SU-DHL-6 (cell line): ENCODE measurements around the gene SDCCAG8.

Experiments
- H2AFZ ChIP-seq: fragments of 200-600 bp; sonication (generic); 2 replicates; pipeline ENCODE4 v1.6.1; 2014; ENCODE audit warnings: low read depth, mild to moderate bottlenecking, moderate library complexity, mixed read lengths, antibody characterized with exemption, low read length; ENCODE audit not compliant: severe bottlenecking
- H3F3A ChIP-seq: fragments of 200-600 bp; shearing (Covaris generic); 2 replicates; pipeline ENCODE4 v1.6.0; 2016; ENCODE audit warnings: antibody characterized with exemption, mild to moderate bottlenecking; ENCODE audit not compliant: insufficient read depth
- H3K27ac ChIP-seq: fragments of 200-600 bp; sonication (generic); 2 replicates; pipeline ENCODE4 v1.5.1; 2016; ENCODE audit warnings: low read depth, mild to moderate bottlenecking, low read length, moderate library complexity, mixed read lengths
- H3K27me3 ChIP-seq: fragments of 200-600 bp; sonication (generic), shearing (Covaris generic); 2 replicates; pipeline ENCODE4 v1.6.0; 2014; ENCODE audit warnings: mild to moderate bottlenecking, low read length
- H3K36me3 ChIP-seq: fragments of 200-600 bp; sonication (generic); 2 replicates; pipeline ENCODE4 v1.6.1; 2014; ENCODE audit warnings: mild to moderate bottlenecking, low read length, mixed read lengths
- H3K4me2 ChIP-seq: fragments of 300-600, 200-600 bp; shearing (Covaris generic), sonication (generic); 2 replicates; pipeline ENCODE4 v1.6.0; 2014; ENCODE audit warnings: low read length, low read depth, mild to moderate bottlenecking; ENCODE audit not compliant: poor library complexity, severe bottlenecking
- H3K4me3 ChIP-seq: fragments of 200-600 bp; sonication (generic); 2 replicates; pipeline ENCODE4 v1.5.1; 2014; ENCODE audit warnings: antibody characterized with exemption, low read length, mild to moderate bottlenecking, mixed read lengths; ENCODE audit not compliant: insufficient read depth, poor library complexity, severe bottlenecking
- H3K79me2 ChIP-seq: fragments of 200-600 bp; sonication (generic); 2 replicates; pipeline ENCODE4 v1.6.1; 2014; ENCODE audit warnings: mild to moderate bottlenecking, low read length, moderate library complexity; ENCODE audit not compliant: insufficient read depth
- H3K9ac ChIP-seq: fragments of 200-600 bp; sonication (generic); 2 replicates; pipeline ENCODE4 v1.7.0; 2014; ENCODE audit warnings: mild to moderate bottlenecking, low read length
- H3K9me2 ChIP-seq: fragments of 200-600 bp; sonication (generic); replicated peaks from 2 replicates; pipeline ENCODE4 v1.6.1; 2014; ENCODE audit warnings: low read length; ENCODE audit not compliant: insufficient read depth
- H3K9me3 ChIP-seq: fragments of 200-600 bp; sonication (generic); 2 replicates; pipeline ENCODE4 v1.6.1; 2014; ENCODE audit warnings: low read length, mixed read lengths; ENCODE audit not compliant: insufficient read depth
- H4K20me1 ChIP-seq: fragments of 200-600 bp; sonication (generic); 2 replicates; pipeline ENCODE4 v1.6.1; 2014; ENCODE audit warnings: low read depth, mild to moderate bottlenecking, antibody characterized with exemption, low read length, moderate library complexity, mixed read lengths
- CTCF ChIP-seq: fragments of 200-600 bp; sonication (generic); IDR thresholded peaks from one replicate; pipeline ENCODE4 v1.5.1; 2017; ENCODE audit warnings: antibody characterized with exemption, mild to moderate bottlenecking, low read length, moderate library complexity; ENCODE audit not compliant: insufficient read depth, poor library complexity, severe bottlenecking
- EZH2phosphoT487 ChIP-seq: fragments of 200-600 bp; sonication (generic), shearing (Covaris generic); conservative IDR thresholded peaks from 2 replicates; pipeline ENCODE4 v1.6.1; 2018; ENCODE audit warnings: mild to moderate bottlenecking, antibody characterized with exemption, low read length, moderate library complexity, mixed read lengths

The SDCCAG8 gene

DNA sequence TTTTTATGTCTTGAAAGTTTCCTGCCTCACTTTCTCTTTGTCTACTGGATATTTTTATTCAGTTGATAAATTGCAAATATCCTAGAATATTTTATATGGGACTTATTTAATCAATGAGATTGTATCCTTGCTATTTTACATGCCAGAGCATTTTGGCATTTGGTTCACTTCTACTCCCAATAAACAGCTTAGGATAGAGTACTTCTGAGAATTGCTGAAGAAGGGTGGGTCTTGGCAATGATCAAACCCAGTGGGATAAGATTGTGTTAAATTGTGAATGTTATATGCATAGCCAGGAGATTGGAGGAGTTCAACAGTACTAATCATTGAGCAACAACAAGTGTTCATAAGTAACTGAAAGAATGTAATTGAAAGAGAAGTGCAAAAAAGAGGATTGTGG, 60.1 kb downstream of the SDCCAG8 start:
- no peaks in the 10 kb centered on the region for H3K9me3 ChIP-seq
- H3K4me2 ChIP-seq: no peak overlapping the region
- H3K9me2 ChIP-seq: no peaks in the 10 kb centered on the region
- no peak overlapping the region for H3K4me3 ChIP-seq
- H3K36me3 ChIP-seq: no peaks in the 10 kb centered on the region
- H4K20me1 ChIP-seq: no peaks in the 10 kb centered on the region
- TF ChIP-seq CTCF: no peak
- no peak for TF ChIP-seq EZH2phosphoT487
- no peaks in the 10 kb centered on the region for H3K79me2 ChIP-seq
- no peak overlapping the region for H2AFZ ChIP-seq
- H3K9ac ChIP-seq: no peak overlapping the region
- H3F3A ChIP-seq: no peaks in the 10 kb centered on the region
- no peaks in the 10 kb centered on the region for H3K27me3 ChIP-seq
- no peak overlapping the region for H3K27ac ChIP-seq

DNA sequence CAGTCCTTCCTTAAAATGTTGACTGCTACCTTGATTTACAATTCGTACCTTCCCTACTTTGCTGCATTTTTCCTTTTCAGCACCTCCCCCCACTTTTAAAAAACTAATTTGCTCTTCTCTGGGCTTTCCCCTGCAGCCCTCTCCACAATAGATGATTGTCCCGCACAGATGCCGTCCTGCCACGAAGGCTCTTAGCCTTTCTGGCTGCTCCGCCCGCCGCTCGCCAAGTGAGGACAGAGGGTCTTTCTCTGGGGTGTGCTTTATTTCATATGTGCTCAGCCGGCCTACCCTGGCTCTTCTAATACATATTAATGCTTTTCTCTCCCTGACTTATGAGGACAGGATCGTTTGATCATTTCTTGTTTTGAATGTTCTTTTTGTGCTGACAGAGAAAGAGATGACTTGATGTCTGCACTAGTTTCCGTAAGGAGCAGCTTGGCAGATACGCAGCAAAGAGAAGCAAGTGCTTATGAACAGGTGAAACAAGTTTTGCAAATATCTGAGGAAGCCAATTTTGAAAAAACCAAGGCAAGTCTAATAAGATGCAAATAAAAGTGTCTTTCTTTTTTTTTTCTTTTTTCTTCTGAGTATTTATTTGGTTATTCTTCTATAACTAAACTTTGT, 60.6 kb downstream of the SDCCAG8 start:
- no peaks in the 10 kb centered on the region for H4K20me1 ChIP-seq
- no peaks in the 10 kb centered on the region for H3K9me3 ChIP-seq
- H3F3A ChIP-seq: no peaks in the 10 kb centered on the region
- H3K9ac ChIP-seq: no peak overlapping the region
- H3K9me2 ChIP-seq: no peaks in the 10 kb centered on the region
- TF ChIP-seq EZH2phosphoT487 (no peak), CTCF (no peak)
- no peaks in the 10 kb centered on the region for H3K79me2 ChIP-seq
- H3K36me3 ChIP-seq: no peaks in the 10 kb centered on the region
- H3K4me3 ChIP-seq: no peak overlapping the region
- no peak overlapping the region for H3K4me2 ChIP-seq
- no peak overlapping the region for H2AFZ ChIP-seq
- no peak overlapping the region for H3K27ac ChIP-seq
- H3K27me3 ChIP-seq: no peaks in the 10 kb centered on the region

DNA sequence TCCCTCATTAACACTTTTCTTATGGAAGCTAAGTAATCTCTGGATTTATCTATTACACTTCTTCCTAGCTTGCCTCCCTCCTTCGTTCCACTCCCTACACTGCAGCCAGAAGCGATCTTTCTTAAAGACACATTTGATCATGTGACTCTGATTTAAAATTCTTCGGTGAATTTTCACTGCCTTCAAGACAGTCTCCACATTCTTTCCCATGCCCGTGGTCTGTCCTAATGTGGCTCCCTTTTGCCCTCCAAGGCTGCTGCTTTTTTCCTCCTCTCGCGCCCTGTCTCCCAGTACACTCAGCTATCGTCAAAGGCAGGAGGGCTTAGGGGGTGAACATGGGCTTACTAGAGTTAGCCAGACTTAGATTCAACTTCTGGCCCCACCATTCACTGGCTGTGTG, 64.4 kb downstream of the SDCCAG8 start:
- no peak for TF ChIP-seq CTCF
- no peak for TF ChIP-seq EZH2phosphoT487
- Histone ChIP-seq H3K27ac (no peak overlapping the region), H3K9me3 (no peaks in the 10 kb centered on the region), H3F3A (no peaks in the 10 kb centered on the region), H3K4me2 (no peak overlapping the region), H3K36me3 (no peaks in the 10 kb centered on the region), H3K9ac (no peak overlapping the region), H2AFZ (no peak overlapping the region), H3K27me3 (no peaks in the 10 kb centered on the region), H3K4me3 (no peak overlapping the region), H3K9me2 (no peaks in the 10 kb centered on the region), H3K79me2 (no peaks in the 10 kb centered on the region), H4K20me1 (no peaks in the 10 kb centered on the region)
